ENCODE measurements around the gene R3HDM2.

The R3HDM2 gene

DNA sequence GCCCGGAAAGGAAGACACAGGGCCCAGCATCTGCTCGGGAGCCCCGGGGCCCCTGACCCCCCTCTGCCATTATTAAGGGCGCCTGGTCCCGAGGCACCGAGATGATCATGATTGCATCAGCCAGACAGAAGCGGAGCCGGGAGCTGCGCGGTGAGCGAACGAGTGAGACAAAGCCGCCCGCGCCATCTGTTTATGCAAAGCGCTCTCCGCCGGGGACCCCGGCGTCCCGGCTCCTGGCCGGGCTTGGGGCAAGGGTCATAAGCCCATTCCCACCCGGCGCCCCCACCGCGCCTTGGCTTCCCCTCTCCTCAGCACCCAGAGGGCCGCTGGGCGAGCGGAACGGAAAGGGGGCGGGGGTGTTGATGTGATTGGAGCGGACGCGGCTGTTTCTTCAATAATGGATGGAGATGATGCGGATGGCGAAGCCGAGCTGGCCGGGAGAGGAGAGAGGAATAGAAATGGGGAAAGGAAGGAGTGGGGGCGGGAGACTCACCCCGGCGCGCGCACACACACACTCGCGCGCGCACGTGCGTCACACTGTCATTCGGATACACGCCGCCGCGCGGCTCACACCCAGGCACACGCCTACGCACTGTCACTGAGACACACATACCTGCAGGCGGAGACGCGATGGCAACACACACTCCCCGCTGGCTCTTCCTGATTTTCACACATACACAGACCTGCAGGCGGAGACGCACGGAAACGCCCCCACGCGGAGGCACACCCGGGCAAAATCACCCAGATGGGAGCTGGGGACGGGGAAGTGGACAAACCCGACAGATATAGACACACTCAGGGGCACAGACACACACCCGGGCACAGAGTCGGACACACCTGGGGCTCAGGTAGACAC is 190.5 kb downstream of the R3HDM2 start:
- DNase-seq (ENCODE audit: low spot score): no peak

- DNase-seq (ENCODE audit: low spot score): no peak
Observed at GRCh38 chr12:57239587-57240065, 191.2 kb downstream of the R3HDM2 start.

- peak; percentile 84 for DNase-seq (ENCODE audit: low spot score)
Observed at GRCh38 chr12:57238854-57239554, 191.8 kb downstream of the R3HDM2 start.

DNA sequence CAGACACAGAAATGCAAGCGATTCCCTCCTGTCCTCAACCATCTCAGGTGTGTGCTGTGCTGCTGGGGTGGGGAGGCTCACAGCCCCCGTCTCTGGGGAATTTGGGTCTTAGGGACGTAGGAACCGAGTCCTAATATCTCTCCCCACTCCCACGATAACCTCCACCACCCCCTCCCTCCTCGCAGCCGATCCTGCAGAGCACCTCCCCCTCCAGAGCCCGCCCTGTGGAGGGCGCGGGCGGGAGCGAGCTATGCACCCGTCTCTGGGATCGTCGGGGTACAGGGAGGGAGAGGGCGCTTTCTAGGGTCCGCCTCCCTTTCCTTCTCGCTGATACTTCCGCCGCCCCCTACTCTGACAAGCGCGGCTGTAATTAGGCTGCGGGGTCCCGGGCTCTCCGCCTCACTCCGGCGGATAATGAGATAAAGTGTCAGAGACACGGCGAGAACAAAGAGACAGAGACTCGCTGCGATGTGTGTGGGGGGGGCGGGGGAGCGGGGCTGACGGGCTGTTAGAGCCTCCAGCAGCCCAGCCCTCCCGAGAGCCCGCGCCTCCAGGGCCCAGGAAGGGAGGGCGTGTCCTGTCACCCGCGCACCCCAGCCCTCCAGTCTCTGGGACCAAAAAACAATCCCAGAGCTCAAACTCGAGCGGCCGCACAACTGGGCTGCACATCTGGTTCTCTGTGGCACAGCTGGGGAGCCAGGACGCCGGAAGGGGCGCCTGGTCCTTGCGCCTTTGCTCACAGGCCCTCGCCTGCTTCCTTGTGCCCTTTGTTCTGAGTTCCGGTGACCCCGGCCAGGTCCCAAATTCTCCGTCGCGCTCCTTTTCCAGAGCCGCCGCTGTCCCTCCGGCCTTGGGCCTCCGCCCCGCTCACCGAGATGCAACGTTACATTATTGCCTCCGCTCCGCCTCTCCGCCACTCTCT is 192.7 kb downstream of the R3HDM2 start:
- no peak for DNase-seq (ENCODE audit: low spot score)

- no peak for DNase-seq (ENCODE audit: low spot score)
Observed at GRCh38 chr12:57237596-57237931, 193.3 kb downstream of the R3HDM2 start.

DNA sequence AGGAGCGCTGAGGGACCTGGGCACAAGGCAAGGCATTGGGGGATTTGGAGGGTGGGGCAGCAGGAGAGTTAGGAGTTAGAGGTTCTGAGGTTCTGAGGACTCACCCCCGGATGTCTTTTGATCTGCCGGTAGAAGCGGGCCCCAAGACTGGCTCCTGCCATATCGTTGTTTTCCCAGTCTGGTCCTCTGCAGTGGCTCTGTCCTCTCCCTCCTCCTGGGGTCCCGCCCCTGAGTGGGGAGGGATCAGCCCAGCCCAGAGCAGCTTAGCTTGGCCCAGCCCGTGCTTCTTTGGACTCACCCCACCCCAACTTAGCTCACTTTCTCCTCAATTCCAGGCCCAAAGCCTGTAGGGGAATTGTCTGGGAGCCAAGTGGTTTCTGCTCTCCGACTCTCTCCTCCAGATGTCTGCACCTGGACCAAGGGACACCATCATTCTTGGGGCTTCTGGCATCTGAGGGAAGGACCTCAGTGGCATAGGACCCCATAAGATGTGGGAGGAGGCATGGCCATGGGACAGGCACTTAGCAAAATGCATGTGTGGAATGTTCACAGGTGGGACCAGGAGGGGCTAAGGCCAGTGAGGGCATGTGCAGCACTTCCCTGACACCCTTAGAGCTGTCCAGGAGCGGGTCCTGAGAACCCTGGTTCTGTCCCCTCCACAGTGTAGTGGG is 193.8 kb downstream of the R3HDM2 start:
- no peak for DNase-seq (ENCODE audit: low spot score)

DNA sequence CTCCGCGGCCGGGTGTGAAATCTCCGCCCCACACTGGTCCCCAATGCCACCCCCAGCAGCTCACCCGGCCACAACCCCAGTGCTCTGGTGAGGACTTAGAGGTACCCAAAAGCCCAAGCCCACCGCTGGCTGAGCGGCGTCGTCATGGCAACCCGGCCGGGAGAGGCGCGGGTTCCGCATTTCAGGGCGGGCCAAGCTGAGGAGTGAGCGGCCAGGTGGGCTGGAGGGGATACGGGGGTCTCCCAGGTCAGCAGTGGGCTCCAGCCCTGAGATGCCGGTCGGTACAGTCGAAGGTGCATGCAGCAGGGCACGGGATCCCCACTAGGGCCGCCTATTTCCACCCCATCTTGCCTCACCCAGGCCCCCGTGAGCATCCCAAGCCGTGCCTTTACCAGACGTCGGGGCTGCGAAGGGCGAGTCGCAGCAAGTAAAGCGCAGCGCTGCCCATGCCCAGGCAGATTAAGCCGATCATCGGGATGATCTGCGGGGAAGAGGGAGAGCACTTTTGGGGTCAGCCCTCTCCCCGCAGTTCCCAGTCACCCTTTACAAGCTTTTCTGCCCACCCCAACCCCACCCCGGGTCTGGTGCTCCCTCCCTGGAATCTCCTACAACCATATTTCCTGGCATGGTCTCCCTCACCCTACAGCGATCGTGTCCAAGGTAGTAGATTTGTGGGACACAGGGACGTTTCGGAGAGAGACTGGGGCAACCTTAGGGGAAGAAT is 194.5 kb downstream of the R3HDM2 start:
- DNase-seq (ENCODE audit: low spot score): no peak

DNA sequence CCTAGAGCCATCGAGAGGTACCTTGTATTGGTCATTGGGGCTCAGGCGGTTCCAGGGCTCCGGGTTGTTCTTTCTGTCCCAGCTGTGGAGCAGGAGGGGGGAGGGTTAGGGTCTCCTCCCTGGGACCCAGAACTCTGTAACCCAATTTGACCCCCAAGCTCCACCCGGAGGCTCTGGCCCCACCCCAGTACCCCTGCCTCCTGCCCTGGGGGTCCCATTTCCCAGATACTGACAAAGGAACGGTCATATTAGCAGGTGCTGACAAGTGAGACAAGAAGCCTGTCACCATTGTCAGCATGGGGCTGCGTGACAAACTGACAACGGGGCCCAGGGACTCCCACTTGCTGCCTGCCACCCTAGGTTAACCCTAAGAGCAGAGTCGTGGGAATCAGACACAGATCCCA is 195.1 kb downstream of the R3HDM2 start:
- DNase-seq (ENCODE audit: low spot score): no peak

GRCh38 chr12:57235017-57235727 is 195.7 kb downstream of the R3HDM2 start:
- no peak for DNase-seq (ENCODE audit: low spot score)

- DNase-seq (ENCODE audit: low spot score): no peak
Observed at GRCh38 chr12:57234571-57235016, 196.2 kb downstream of the R3HDM2 start.

GRCh38 chr12:57234233-57234570 is 196.6 kb downstream of the R3HDM2 start:
- DNase-seq (ENCODE audit: low spot score): no peak

- no peak for DNase-seq (ENCODE audit: low spot score)
Observed at GRCh38 chr12:57233357-57234232, 197.2 kb downstream of the R3HDM2 start.

DNA sequence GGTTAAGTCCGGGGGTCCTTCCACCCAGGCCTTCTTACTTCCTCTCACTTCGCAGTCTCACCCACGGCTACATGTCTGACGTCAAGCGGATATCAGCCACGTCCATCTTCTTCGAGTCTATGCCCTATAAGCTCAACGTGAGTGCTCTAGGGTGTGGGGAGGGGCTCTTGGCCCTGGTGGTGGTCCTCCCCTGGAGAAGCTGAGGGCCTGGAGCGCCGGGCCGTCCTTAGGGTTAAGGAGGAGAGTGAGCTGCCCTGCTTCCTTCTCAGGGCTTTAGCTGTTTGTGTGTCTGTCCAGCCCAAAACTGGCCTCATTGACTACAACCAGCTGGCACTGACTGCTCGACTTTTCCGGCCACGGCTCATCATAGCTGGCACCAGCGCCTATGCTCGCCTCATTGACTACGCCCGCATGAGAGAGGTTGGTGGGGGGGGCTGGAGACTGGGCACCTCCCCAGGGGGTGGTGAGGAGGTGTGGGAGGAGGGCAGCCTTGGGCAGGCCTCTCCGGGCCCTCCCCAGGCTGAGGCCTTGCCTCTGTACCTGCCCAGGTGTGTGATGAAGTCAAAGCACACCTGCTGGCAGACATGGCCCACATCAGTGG is 198.6 kb downstream of the R3HDM2 start:
- DNase-seq (ENCODE audit: low spot score): no peak

GRCh38 chr12:57231276-57232021 is 199.4 kb downstream of the R3HDM2 start:
- no peak for DNase-seq (ENCODE audit: low spot score)

DNA sequence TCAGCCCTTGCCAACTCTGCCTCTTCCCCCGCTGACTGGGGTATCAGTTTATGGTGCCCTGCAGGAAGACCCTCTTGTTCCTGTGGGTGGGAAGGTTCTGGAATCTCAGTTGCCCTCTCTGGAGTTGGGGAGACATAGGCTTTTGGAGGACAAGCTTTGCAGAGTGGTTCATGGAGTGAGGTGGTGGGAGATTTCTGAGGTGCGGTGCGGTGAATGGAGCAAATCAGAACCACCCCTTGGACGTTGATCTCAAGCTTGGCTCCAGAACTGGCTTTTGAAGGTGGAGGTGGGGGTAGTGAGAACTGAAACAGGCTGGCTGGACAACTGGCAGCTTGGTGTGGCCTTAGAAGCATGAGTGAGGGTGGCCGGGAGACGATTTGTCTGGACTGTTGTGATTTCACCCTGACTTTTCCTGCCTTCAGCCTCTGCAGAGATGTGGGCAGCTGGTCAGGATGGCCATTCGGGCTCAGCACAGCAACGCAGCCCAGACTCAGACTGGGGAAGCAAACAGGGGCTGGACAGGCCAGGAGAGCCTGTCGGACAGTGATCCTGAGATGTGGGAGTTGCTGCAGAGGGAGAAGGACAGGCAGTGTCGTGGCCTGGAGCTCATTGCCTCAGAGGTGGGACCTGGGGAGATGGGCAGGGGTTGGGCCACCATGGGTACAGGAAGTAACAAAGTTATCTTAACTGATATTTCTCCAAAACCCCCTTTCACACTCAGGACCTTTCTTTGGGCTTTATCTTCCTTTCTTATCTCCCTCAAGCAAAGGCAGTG is 200.3 kb downstream of the R3HDM2 start:
- DNase-seq (ENCODE audit: low spot score): no peak

GRCh38 chr12:57229634-57230380 is 201.0 kb downstream of the R3HDM2 start, which contains the start of gene SHMT2:
TSS of gene SHMT2 (plus strand) at chr12:57229711. CDS start at chr12:57229779, 68 bp downstream.
- peak; percentile 100 for DNase-seq (ENCODE audit: low spot score)
